Measurements from ENCODE around the gene C12orf42. TPM values are rescaled to one million over a fixed set of nuclear protein-coding genes. Genes with fewer than 3 reads are reported as not detected.
A peak's percentile ranks its signal among the peaks of the same experiment; 100 is the strongest.
"Not testable (repeated sequence)": the region's sequence is repeated elsewhere in the genome, so short reads cannot be mapped to it uniquely, and the experiment has no call there.

The C12orf42 gene
- total and polyA plus RNA-seq, 4 experiments from 2014 or later, result 4.5 to 12.8 (median 6.5) TPM

DNA sequence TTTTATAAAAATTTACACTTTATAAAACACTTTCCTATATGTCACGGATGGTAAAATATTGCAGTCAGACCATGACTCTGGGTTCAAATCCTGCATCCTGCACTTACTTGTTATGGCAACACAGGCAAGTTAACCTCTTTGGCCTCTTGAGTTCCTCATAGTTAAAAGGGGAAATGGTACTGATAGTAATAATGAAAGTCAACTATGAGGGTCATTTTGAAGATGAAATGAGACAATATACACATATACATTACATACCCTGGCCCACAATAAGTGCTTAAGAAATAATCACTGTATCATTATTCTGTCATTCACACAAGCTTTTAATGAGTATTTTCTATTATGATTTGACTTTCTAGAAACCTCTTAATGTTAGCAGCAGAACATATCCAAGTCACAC is 64.4 kb downstream of the C12orf42 start:
- Mint-ChIP-seq H3K4me3 (no peak overlapping the region), H3K27ac (no peak overlapping the region), H3K27me3 (no peaks in the 10 kb centered on the region), H3K4me1 (peaks cover 6 to 19% (median 12%) of the 10 kb centered on the region in 4 donors), H3K36me3 (peaks cover 15 to 44% of the 10 kb centered on the region in 2 donors), H3K9me3 (peaks cover 7 to 43% (median 36%) of the 10 kb centered on the region in 8 donors)
- POLR2A ChIA-PET (ENCODE audit: partially characterized antibody), result no interaction called here
- Histone ChIP-seq H3K9me3 (ENCODE audit: control insufficient read depth in 1 of 2, low read length in 2 of 2) (no peaks in the 10 kb centered on the region), H3K4me1 (ENCODE audit: insufficient read depth, low read length) (no peaks in the 10 kb centered on the region), H3K27me3 (ENCODE audit: insufficient read depth, low read length) (no peaks in the 10 kb centered on the region), H3K36me3 (ENCODE audit: insufficient read depth, low read length) (no peaks in the 10 kb centered on the region), H3K27ac (ENCODE audit: low read depth, low read length) (no peak overlapping the region), H3K4me3 (ENCODE audit: low read length in 2 of 2) (no peak overlapping the region)
- no peak for DNase-seq
- intact Hi-C loops (cut with micrococcal nuclease), result no loop called here
- CTCF ChIA-PET (ENCODE audit: partially characterized antibody), result no interaction called here

DNA sequence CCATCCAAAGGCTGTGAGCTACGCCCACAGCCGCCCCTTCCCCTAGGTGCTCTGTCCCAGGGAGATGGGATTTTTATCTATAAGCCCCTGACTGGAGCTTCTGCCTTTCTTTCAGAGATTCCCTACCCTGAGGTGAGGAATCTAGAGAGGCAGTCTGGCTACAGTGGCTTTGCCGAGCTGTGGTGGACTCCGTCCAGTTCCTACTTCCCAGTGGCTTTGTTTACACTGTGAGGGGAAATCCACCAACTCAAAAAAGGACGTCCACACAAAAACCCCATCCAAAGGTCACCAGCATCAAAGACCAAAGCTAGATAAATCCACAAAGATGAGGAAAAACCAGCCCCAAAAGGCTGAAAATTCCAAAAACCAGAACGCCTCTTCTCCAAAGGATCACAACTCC is 70.1 kb downstream of the C12orf42 start:
- H3K9me3 ChIP-seq (ENCODE audit: control insufficient read depth in 1 of 2, low read length in 2 of 2); intact Hi-C loops (cut with micrococcal nuclease); H3K27me3 Mint-ChIP-seq; DNase-seq; H3K4me1 Mint-ChIP-seq; H3K36me3 ChIP-seq (ENCODE audit: insufficient read depth, low read length); POLR2A ChIA-PET (ENCODE audit: partially characterized antibody); H3K27me3 ChIP-seq (ENCODE audit: insufficient read depth, low read length); H3K27ac ChIP-seq (ENCODE audit: low read depth, low read length); H3K4me3 Mint-ChIP-seq; H3K4me1 ChIP-seq (ENCODE audit: insufficient read depth, low read length); H3K4me3 ChIP-seq (ENCODE audit: low read length in 2 of 2); H3K27ac Mint-ChIP-seq: not testable (repeated sequence)
- peaks cover 9 to 31% (median 24%) of the 10 kb centered on the region in 8 donors for H3K9me3 Mint-ChIP-seq
- H3K36me3 Mint-ChIP-seq, result peaks cover 13 to 47% of the 10 kb centered on the region in 2 donors
- CTCF ChIA-PET (ENCODE audit: partially characterized antibody), result interaction anchor here (1.4 kb wide), 1 partner anchor 77 kb away, joined by 4 read pairs; no protein-coding TSS in a partner anchor

DNA sequence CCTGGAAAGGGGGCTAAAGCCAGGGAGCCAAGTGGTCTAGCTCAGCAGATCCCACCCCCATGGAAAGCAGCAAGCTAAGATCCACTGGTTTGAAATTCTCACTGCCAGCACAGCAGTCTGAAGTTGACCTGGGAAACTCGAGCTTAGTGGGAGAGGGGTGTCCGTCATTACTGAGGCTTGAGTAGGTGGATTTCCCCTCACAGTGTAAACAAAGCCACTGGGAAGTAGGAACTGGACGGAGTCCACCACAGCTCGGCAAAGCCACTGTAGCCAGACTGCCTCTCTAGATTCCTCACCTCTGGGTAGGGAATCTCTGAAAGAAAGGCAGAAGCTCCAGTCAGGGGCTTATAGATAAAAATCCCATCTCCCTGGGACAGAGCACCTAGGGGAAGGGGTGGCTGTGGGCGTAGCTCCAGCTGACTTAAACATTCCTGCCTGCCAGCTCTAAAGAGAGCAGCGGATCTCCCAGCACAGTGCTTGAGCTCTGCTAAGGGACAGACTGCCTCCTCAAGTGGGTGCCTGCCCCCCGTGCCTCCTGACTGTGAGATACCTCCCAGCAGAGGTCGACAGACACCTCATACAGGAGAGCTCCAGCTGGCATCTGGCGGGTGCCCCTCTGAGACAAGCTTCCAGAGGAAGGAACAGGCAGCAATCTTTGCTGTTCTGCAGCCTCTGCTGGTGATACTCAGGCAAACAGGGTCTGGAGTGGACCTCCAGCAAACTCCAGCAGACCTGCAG is 70.8 kb downstream of the C12orf42 start:
- H3K36me3 ChIP-seq (ENCODE audit: insufficient read depth, low read length); H3K27me3 ChIP-seq (ENCODE audit: insufficient read depth, low read length); H3K27me3 Mint-ChIP-seq; intact Hi-C loops (cut with micrococcal nuclease); H3K9me3 ChIP-seq (ENCODE audit: control insufficient read depth in 1 of 2, low read length in 2 of 2); H3K27ac ChIP-seq (ENCODE audit: low read depth, low read length); H3K4me3 Mint-ChIP-seq; DNase-seq; H3K4me1 Mint-ChIP-seq; H3K4me1 ChIP-seq (ENCODE audit: insufficient read depth, low read length); POLR2A ChIA-PET (ENCODE audit: partially characterized antibody); H3K4me3 ChIP-seq (ENCODE audit: low read length in 2 of 2): not testable (repeated sequence)
- Mint-ChIP-seq H3K27ac (peak overlapping the region in 1 of 7 donors; percentile 47), H3K36me3 (peaks cover 12 to 51% of the 10 kb centered on the region in 2 donors), H3K9me3 (peaks cover 9 to 28% (median 20%) of the 10 kb centered on the region in 8 donors)
- CTCF ChIA-PET (ENCODE audit: partially characterized antibody), result interaction anchor here (1.4 kb wide), 1 partner anchor 78 kb away, joined by 4 read pairs; no protein-coding TSS in a partner anchor

DNA sequence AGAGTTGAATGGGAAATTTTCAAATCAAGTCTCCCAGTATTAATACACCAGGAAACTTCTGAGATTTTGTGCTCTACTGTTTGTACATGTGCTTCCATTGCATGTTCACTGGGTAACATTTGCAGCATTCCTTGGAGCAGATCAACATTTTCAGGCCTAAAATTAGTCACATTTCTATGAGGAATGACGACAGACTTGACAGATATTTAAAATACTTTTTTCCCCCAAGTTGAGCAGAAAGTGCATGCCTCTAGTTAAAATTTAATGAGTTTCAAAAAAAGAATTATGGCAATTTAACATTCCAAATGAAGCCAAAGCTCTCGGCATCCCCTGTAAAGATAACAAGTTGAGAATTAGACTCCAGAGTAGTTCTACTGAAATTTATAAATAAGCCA is 72.3 kb downstream of the C12orf42 start:
- Mint-ChIP-seq H3K36me3 (peaks cover 10 to 51% of the 10 kb centered on the region in 2 donors), H3K27me3 (no peaks in the 10 kb centered on the region), H3K27ac (no peak overlapping the region), H3K9me3 (peaks cover 7 to 25% (median 15%) of the 10 kb centered on the region in 8 donors), H3K4me1 (peaks cover 0 to 5% (median under 1%) of the 10 kb centered on the region in 4 donors), H3K4me3 (no peak overlapping the region)
- ChIA-PET CTCF (ENCODE audit: partially characterized antibody) (no interaction called here), POLR2A (ENCODE audit: partially characterized antibody) (interaction anchor here (0.8 kb wide), 1 partner anchor 18 kb away, joined by 3 read pairs; no protein-coding TSS in a partner anchor)
- no peak overlapping the region for H3K27ac ChIP-seq (ENCODE audit: low read depth, low read length)
- H3K9me3 ChIP-seq (ENCODE audit: control insufficient read depth in 1 of 2, low read length in 2 of 2), result no peaks in the 10 kb centered on the region
- DNase-seq, result no peak
- no peaks in the 10 kb centered on the region for H3K36me3 ChIP-seq (ENCODE audit: insufficient read depth, low read length)
- intact Hi-C loops (cut with micrococcal nuclease), result no loop called here
- no peaks in the 10 kb centered on the region for H3K27me3 ChIP-seq (ENCODE audit: insufficient read depth, low read length)
- H3K4me1 ChIP-seq (ENCODE audit: insufficient read depth, low read length), result no peaks in the 10 kb centered on the region
- no peak overlapping the region for H3K4me3 ChIP-seq (ENCODE audit: low read length in 2 of 2)

DNA sequence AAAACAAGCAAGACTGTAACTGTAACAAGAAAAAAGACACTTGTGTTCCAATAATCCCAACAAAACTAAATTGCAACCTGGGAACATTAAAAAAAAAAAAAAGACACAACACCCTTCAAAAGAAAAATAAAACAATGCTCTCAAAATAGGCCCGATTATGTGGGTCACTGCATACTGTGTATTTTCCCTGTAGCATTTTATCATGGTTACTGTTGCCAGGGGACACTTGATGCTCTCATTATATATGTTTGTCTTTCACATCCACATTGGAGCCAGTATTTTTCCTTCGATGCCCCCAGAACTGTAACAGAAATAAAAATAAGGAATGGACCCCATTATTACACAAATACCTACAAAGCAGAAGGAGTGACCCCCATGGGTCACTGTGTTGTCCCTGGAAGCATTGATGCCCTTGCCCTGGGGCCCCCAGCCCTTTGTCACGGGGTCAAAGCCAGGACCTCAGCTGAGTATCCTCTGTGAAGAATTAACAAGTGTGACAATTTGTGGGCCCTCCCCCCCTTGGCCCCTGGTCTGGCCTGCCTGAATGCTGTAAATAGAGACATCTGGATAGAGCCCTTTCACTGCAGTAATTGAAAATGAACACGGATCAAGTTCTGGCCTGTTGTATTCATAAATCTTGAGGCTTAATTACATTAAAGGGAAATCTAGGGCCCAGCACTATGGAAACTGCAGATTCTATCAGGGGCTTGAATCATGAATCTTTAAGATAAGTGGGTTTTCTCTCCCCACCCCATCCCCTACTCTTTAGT is 72.8 kb downstream of the C12orf42 start:
- H3K27ac ChIP-seq (ENCODE audit: low read depth, low read length), result no peak overlapping the region
- ChIA-PET POLR2A (ENCODE audit: partially characterized antibody) (no interaction called here), CTCF (ENCODE audit: partially characterized antibody) (no interaction called here)
- peaks cover 7 to 19% (median 12%) of the 10 kb centered on the region in 8 donors for H3K9me3 Mint-ChIP-seq
- peaks cover 10 to 47% of the 10 kb centered on the region in 2 donors for H3K36me3 Mint-ChIP-seq
- H3K4me1 ChIP-seq (ENCODE audit: insufficient read depth, low read length), result no peaks in the 10 kb centered on the region
- H3K4me3 Mint-ChIP-seq, result no peak overlapping the region
- H3K36me3 ChIP-seq (ENCODE audit: insufficient read depth, low read length), result no peaks in the 10 kb centered on the region
- intact Hi-C loops (cut with micrococcal nuclease), result no loop called here
- peaks cover 0 to 5% (median under 1%) of the 10 kb centered on the region in 4 donors for H3K4me1 Mint-ChIP-seq
- H3K4me3 ChIP-seq (ENCODE audit: low read length in 2 of 2), result no peak overlapping the region
- H3K9me3 ChIP-seq (ENCODE audit: control insufficient read depth in 1 of 2, low read length in 2 of 2), result no peaks in the 10 kb centered on the region
- no peak for DNase-seq
- no peak overlapping the region for H3K27ac Mint-ChIP-seq
- H3K27me3 Mint-ChIP-seq, result no peaks in the 10 kb centered on the region
- no peaks in the 10 kb centered on the region for H3K27me3 ChIP-seq (ENCODE audit: insufficient read depth, low read length)

DNA sequence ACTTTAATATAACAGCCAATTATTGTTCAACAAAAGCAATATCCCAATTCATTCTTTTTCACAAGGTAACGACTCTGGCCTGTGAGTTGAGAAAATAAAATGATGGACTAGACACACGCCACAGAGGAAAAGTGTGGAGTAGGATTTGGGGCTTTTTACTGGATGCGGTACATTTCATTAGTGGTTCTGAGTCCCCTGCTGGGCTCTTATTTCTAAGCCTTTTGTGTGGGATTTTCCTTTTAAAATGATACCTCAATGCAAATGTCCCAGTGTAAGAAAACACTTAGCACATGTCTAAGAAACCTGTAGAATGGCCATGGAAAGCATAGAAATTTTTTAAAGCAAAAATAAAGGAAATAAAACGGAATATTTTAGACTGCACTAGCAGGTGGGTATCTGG is 73.4 kb downstream of the C12orf42 start:
- no peaks in the 10 kb centered on the region for H3K27me3 Mint-ChIP-seq
- no peak overlapping the region for H3K4me3 ChIP-seq (ENCODE audit: low read length in 2 of 2)
- H3K4me1 Mint-ChIP-seq, result peaks cover 0 to 5% (median under 1%) of the 10 kb centered on the region in 4 donors
- no peak overlapping the region for H3K27ac Mint-ChIP-seq
- H3K4me1 ChIP-seq (ENCODE audit: insufficient read depth, low read length), result no peaks in the 10 kb centered on the region
- intact Hi-C loops (cut with micrococcal nuclease), result no loop called here
- POLR2A ChIA-PET (ENCODE audit: partially characterized antibody), result no interaction called here
- CTCF ChIA-PET (ENCODE audit: partially characterized antibody), result no interaction called here
- peaks cover 2 to 14% (median 6%) of the 10 kb centered on the region in 8 donors for H3K9me3 Mint-ChIP-seq
- H3K36me3 Mint-ChIP-seq, result peaks cover 8 to 41% of the 10 kb centered on the region in 2 donors
- H3K4me3 Mint-ChIP-seq, result no peak overlapping the region
- no peak for DNase-seq
- H3K9me3 ChIP-seq (ENCODE audit: control insufficient read depth in 1 of 2, low read length in 2 of 2), result no peaks in the 10 kb centered on the region
- H3K27me3 ChIP-seq (ENCODE audit: insufficient read depth, low read length), result no peaks in the 10 kb centered on the region
- no peak overlapping the region for H3K27ac ChIP-seq (ENCODE audit: low read depth, low read length)
- no peaks in the 10 kb centered on the region for H3K36me3 ChIP-seq (ENCODE audit: insufficient read depth, low read length)

DNA sequence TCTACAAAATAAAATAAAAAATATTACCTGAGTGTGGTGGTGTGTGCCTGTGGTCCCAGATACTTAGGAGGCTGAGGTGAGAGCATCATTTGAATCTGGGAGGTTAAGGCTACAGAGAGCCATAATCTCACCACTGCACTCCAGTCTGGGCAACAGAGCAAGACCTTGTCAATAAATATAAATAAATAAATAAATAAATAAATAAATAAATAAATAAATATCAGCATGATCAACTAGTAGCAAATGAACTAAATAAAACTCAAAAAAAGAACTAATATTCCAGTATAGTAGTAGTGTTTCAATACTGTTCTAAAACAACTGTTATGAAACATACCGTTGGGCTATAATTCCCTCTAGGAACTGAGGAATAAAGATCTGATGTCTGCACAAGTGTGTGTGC is 74.4 kb downstream of the C12orf42 start:
- Histone ChIP-seq H3K36me3 (ENCODE audit: insufficient read depth, low read length) (no peaks in the 10 kb centered on the region), H3K27ac (ENCODE audit: low read depth, low read length) (no peak overlapping the region), H3K4me1 (ENCODE audit: insufficient read depth, low read length) (no peaks in the 10 kb centered on the region), H3K9me3 (ENCODE audit: control insufficient read depth in 1 of 2, low read length in 2 of 2) (no peaks in the 10 kb centered on the region), H3K27me3 (ENCODE audit: insufficient read depth, low read length) (no peaks in the 10 kb centered on the region), H3K4me3 (ENCODE audit: low read length in 2 of 2) (no peak overlapping the region)
- no peaks in the 10 kb centered on the region for H3K27me3 Mint-ChIP-seq
- peaks cover 0 to 4% (median under 1%) of the 10 kb centered on the region in 4 donors for H3K4me1 Mint-ChIP-seq
- H3K9me3 Mint-ChIP-seq, result peaks cover 3 to 10% (median 4%) of the 10 kb centered on the region in 8 donors
- intact Hi-C loops (cut with micrococcal nuclease), result no loop called here
- H3K27ac Mint-ChIP-seq, result no peak overlapping the region
- DNase-seq, result no peak
- peaks cover 3 to 32% of the 10 kb centered on the region in 2 donors for H3K36me3 Mint-ChIP-seq
- no peak overlapping the region for H3K4me3 Mint-ChIP-seq
- ChIA-PET POLR2A (ENCODE audit: partially characterized antibody) (no interaction called here), CTCF (ENCODE audit: partially characterized antibody) (no interaction called here)

Data from CD4-positive, alpha-beta memory T cell (primary cell).